Limb (tissue), 2 donors: Measurements from ENCODE around the gene AKR1B15.
A peak's percentile ranks its signal among the peaks of the same experiment; 100 is the strongest.
"Not testable (repeated sequence)": the region's sequence is repeated elsewhere in the genome, so short reads cannot be mapped to it uniquely, and the experiment has no call there.

Experiments
- DNase-seq, 2 donors: peaks; one replicate each; pipeline ENCODE4 v3.0.0-alpha.2; 2016; ENCODE audit errors: extremely low spot score in 2 of 2

The AKR1B15 gene

DNA sequence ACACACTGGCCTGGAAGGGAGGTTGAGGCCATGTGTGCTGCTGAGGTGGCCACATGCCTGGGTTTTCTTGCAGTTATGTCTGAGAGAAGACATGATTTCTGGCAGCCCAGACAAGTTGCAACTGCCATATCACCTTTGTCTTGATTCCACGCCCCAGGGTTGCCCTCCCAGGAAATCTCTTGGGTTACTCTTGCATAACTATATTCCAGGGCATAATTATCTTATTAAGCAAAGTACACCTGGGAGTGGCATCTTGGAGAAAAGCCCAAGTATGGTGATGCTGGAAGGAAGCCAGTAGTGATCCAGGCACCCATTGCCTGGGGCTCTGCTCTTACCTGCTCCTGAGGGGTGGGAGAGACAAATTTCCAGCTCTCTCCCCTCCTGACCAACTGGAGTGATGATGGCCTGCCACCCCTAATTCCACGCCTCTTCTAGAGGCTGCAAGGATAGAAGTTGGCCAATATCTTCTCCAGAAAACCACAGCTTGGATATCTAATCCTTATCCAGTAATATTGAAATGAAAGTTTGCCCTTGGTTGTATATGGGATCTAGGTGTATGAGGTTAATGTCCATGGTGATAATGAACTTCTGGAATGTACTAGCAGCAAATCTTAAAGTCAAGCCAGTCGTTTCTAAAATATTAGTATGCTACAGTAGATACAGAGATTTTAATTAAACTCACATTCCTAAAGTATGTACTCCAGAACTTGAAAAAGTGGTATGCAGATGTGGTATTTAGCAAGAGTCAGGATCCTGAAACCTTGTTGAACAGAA, 16.5 kb upstream of the AKR1B15 start:
- DNase-seq, result no peak

DNA sequence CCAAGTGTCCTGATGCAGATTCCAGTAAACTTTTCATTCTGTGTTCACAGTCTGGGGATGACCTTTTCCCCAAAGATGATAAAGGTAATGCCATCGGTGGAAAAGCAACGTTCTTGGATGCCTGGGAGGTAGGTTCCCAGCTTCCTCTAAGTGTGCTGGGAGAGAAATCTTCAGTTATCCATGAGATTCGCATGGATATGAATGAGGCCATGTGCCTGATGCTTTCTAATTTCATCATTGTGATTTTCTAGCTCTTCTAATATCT, 16.0 kb upstream of the AKR1B15 start:
- no peak for DNase-seq

DNA sequence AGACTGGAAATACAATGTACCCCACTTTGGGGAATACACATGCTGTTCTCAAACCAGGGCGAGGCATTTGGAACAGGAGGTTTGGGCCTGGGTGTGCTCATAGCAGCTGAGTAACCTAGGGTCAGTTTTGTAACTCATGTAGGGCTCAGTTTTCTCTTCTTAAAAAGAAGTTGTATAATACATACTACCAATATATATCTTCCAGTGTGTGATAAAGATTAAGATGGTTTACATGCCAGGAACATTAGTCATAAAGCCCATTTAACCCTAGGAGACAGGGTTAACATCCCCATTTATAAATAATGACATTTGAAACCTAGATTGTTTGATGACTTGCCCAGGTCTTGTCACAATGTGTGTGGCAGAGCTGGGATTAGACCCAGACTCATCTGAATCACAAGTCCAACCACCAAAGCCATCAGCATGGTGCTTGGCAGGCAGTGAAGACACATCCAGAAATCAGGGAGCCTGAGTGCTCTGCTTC, 15.6 kb upstream of the AKR1B15 start:
- DNase-seq, result no peak

DNA sequence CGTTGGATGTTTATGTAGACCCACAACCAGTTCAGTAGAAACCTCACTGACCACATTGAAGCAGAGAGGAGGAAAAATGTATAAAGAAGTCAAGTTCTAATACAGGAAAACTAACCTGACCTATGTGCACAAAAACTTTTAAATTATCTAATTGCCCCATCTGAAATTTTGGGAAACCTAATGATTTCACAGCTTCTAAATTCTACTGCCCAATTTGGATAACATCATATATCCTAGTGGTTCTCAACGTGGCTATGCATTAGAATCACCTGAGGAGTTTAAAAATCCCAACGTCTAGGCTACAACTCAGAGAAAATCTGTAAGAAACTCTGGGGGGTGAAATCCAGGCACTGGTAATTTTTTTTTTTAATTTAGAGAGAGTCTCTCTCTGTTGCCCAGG, 14.3 kb upstream of the AKR1B15 start:
- no peak for DNase-seq

DNA sequence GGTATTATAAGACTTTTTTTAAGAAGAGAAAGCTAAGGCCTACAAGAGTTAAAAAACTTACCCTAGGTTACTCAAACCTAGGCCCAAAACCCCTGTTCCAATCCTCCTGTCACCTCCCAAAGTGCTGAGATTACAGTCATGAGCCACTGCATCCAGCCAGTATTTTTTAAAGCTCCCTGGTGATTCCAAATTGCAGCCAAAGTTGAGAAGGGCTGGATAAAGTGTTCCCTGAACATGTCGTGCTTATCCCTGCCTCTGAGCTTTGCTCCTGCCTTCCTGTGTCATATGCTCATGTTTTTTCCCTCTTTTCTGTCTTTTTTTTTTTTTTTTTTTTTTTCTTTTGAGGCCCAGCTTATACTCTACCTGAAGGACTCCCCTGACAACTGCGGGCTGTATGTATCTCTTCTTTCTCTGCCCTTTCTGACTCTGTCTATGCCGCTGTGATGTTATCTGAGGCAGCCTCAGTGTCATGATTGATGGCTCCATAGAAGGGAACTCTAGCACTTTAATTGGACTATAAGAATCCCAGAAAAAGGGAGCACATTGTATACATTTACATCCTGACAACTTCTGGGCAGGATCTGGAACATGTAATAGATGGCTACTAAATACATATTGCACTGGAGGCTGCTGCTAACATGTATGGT, 13.5 kb upstream of the AKR1B15 start:
- DNase-seq, result no peak

DNA sequence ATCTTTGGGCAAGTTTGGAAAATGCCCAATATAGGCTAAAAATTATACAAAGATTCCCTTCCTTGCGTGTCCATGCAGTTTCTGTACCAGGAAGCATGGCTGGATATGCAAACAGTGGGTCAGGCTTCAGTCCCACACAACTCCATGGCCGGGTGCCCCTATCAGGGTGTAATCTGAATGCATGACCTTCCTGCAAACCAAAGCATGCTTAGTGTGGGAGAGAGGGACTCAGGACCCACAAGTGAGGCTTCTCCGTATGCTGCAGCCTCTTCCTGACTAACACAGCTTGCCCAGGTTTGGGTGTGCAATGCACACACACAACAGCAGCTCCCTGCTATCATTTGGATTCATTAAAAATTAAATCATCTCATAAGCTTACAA, 13.0 kb upstream of the AKR1B15 start:
- no peak for DNase-seq

DNA sequence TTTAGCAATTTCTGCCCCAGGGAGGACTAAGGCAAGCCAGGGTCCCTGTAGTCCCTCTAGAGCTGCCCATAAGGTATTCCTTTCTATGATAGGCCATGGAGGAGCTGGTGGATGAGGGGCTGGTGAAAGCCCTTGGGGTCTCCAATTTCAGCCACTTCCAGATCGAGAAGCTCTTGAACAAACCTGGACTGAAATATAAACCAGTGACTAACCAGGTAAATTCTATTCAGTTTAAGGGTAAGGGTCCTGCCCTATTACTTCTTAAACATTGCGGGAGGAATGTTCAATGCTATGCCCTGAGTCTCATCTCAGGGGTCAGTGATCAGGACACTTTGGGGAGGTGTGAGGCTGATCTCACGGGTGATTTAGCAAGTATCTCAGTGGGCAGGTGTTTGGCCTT, 12.4 kb upstream of the AKR1B15 start:
- DNase-seq, result not testable (repeated sequence)

DNA sequence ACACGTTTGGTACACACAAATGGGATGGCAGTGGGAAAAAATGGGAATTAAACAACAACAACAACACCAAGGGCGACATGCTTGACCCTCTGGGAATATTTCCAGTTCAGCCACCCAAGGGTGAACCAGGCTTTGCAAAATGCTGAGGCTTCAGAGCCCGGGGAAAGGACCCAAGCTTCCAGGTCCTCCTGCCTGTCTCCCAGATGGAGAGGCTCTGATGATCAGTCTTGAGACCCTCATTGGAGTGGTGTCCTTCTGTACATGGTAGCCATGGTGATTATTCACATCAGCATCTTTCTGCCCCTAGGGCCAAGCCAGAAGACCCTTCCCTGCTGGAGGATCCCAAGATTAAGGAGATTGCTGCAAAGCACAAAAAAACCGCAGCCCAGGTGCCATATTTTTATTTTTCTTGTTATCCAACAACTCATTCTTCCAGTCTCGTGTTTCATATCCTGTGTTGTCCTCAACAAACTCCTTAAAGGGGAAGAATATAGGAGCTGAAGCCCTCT, 11.6 kb upstream of the AKR1B15 start:
- DNase-seq, result not testable (repeated sequence)

DNA sequence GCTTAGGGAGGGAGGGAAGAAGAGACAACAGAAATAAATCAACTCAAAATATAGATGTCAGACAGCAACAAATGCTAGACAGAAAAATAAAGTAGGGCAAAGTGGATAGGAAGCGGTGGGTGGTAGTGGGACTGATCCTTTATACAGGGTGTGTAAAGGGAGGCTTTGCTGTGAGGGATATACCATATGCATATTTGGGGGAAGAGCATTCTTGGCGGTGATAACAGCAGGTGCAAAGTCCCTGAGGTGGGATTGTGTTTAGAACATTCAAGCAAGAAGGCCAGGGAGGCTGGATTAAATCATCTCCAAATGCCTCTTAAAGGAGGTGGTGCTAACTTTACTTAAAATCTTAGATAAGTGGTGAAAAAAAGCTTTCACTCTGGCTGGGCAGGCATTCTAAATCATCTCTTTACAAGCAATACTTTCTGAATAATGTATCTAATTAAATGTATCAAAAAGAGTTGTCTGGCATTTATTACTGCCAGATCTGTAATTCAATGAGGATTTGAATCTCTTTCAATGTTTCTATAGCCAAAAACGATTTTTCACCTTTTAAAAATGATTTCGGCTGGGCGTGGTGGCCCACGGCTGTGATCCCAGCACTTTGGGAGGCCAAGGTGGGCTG, 9.4 kb upstream of the AKR1B15 start:
- DNase-seq, result no peak

DNA sequence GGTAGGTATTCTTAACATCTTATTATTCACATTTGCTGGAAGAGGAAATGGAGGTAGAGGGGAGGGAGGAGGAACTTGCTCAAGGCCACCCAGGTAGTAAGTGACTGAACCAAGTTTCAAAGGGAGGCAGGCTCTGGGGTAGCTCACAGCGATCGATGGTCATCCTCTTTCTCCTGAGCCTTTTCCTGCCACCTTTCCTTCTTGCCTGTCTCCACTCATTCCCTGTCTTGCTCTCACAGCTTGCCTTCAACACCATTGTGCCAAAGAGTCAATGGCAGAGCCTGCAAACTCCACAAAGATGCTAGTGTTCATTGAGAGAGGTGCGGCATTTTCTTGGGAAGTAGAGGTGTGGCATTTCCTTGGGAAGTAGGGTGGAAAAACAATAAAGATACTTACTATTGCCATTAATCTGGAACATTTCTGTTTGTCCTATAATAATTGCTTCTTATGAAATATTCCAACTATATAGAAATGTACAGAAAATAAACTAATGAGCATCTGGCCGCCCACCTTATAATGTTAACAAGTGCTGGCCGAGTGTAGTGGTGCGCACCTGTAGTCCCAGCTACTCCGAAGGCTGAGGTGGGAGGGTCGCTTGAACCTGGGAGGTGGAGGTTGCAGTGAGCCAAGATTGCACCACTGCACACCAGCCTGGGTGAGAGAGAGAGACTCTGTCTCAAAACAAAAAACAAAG, 7.3 kb upstream of the AKR1B15 start:
- DNase-seq, result not testable (repeated sequence)

DNA sequence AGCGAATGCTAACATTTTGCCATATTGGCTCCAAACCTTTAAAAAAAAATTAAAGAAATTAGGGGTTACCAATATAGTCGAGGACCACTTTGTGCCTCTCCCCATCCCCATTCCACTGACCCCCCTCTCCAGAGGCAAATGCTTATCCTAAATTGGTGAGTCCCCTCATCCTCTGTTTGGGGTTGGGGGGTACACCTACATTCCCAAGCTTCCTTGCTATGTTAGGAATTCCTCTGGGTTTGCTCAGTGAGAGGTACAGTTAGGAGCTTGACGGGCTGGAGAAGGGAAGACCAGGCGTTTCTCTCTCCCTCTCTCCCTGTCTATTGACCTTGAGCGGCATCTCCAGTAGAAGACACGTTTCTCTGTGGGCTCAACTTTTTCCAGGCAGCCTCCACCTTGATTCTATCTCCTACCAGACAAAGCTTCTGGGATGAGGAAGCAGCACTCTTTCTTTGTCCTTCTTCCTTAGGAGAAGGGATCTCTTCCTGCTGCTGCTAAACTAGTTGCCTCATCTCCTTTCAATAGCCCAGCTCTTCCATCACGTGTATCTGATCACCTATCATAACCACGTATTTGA, 6.6 kb upstream of the AKR1B15 start:
- DNase-seq, result no peak

DNA sequence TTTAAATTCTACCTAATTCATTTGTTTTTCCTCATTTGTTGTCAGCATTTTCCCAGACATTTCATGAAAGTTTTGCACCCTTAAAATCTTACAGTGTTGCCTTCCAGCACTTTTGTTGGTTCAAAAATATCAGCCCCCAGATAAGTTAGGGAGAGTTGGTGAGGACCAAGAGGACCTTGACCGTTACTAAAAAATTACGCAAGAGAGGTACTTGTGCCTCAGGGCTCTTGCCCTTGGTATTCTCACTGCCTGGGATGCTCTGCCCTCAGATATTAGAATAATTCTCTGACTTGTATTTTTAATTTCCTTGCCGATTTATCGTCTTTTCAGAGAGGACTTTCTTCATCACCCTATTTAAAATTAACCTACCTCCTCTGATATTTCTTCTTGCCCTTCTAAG, 3.5 kb upstream of the AKR1B15 start:
- no peak for DNase-seq

DNA sequence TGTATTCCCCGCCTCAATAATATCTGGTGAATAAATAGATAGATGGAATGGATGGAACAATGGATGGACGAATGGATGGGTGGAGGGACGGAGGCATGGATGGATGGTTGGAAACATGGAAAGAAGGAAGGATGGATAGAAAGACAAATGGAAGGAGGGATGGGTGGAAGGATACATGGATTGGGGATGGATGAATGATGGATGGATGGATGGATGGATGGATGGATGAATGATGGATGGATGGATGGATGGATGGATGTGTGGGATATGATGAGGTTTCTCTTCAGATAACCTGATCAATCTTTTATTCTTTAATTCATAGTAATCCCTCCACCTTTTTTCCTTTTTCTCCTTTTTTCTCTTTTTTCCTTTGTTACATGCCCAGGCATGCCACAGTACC, 3.0 kb upstream of the AKR1B15 start:
- no peak for DNase-seq

DNA sequence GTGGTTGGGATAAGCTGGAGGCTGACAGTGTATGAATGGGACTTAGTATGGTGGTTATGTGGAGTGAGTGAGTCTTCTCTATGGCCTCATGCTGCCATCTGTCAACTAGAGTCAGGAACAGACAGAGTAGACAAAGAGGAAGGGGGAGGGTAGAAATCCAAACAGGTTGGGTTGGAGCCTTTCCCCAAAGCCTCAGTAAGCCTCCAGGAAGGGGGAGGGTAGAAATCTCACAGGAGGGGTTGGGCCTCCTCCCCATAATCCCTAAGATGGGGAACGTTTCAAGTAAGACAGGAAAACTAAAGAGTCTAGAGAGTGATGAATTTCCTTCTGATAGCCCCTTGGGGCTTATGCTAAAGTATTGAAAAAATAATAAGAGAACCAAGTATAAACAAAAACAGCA, 2.0 kb upstream of the AKR1B15 start:
- peak in 1 of 2 donors; percentile 15 for DNase-seq

DNA sequence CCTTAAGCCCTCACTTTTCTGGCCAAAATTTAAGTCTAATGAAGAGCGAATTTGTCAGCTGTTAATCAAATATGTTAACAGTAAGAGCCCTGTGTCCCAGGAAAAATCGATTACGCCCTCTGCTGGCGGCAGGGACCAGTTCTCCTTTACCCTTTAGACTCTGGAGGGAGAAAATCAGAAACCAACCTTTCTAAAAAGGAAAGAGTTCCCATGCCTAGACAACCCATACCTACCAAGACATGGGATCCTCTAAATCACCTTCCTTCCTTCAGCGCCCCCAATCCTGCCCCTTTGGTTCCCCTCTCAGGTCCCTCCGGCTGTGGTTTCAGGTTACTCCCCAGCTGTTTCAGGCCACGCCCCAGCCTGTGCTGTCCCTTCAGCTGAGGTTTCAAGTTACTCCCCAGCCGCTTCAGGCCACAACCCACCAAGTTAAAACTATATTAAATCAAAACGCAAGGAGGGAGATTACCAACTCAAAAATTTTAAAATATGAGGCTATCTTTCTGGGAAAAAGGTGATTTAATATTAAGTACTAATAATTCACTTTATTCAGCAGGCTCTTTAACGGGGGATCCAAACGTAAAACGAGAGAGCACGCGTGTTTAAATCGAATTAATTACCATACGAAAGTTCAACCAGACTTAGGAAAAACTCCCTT, 1.4 kb upstream of the AKR1B15 start:
- DNase-seq, result peak; percentile 73 to 82

DNA sequence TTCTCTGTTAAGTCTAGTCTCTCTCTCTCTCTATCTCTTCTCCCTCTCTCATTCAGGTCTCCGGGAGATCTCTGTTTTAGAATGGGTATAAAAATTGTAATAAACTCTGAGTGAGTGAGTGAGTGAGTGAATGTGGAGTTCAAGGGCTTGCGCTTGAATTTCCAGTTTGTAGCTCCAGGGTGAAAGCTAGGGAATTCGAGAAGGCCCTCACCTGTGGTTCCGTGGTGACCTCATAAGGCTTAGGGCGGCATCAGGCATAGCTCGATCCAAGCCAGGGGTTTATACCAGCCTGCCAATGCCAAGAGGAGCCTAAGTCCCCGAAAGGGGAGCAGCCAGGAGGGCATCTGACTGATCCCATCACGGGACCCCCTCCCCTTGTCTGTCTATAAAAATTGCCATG, 456 bp downstream of the AKR1B15 start:
- DNase-seq, result no peak

DNA sequence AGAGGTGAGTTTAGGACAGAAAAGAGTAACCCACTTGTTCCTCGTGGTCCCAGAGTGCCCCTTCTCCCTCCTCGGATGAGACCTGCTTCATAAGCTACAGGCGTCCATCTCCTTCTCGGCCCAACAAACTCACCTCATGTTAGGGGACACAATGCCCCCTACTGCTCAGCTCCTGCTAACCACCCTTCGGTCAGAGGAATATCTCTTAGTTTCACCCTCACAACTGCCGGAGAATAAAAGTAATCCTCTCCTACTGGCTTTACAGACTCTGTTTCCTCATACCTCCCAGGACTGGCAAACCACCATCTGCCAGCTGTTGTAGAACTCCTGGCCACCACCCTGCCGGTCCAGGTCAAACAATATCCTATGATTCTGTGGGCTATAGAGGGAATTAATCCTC, 3.2 kb downstream of the AKR1B15 start:
- DNase-seq, result no peak

DNA sequence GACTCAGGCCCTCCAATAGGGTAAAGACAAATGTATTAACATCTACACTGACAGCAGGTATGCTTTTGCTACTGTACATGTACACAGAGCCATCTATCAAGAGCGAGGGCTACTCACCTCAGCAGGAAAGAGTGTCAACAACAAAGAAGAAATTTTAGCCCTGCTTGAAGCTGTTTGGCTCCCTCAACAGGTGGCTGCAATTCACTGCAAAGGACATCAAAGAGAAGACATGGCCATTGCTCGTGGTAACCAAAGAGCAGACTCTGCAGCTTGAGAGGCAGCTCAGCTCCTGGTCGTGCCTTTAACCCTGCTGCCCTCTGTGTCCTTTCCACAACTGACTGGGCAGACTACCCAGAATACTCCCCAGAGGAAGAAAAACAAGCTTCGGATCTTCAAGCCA, 5.1 kb downstream of the AKR1B15 start:
- no peak for DNase-seq

DNA sequence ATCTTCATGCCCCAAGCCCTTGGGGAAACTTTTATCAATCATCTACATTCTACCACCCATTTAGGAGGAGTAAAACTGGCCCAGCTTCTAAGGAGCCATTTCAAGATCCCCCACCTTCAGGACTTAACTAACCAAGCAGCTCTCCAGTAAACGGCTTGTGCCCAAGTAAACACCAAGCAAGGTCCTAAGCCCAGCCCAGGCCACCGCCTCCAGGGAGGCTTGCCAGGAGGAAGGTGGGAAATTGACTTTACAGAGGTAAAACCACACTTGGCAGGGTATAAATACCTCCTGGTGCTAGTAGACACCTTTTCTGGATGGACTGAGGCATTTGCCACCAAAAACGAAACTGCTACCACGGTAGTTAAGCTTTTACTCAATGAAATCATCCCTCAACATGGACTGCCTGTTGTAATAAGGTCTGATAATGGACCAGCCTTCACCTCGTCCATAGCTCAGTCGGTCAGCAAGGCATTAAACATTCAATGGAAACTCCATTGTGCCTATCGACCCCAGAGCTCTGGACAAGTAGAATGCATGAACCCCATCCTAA, 5.6 kb downstream of the AKR1B15 start:
- no peak for DNase-seq

DNA sequence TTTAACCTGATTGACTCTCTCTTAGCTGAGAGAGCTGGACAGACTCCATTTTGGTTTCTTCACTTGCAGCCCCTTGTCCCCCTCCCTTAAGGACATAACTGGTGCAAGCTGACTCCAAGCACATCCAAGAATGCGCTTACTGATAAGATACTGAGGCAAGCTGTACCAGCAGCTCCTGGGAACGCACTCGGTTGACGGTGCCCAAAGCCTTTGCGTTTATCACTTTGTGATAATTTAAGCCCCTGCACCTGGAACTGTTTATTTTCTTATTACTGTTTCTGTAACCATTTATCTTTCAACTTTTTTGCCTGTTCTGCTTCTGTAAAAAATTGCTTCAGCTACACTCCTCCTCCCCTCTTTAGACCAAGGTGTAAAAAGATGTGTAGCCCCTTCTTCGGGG, 8.5 kb downstream of the AKR1B15 start:
- no peak for DNase-seq

DNA sequence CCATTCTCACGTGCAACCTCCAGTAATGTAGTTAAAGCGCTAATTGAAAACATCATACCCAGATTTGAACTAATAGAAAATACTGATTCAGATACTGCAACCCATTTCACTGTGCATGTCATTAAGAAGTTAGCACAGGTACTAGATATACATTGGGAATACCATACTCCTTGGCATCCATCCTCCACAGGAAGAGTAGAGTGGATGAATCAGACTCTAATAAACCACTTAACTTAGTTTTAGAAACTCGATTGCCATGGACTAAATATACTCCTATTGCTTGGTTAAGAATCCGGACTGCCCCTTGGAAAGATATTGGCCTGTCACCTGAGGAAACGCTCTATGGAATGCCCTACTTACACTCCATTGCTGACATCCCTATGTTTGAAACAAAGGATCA, 9.5 kb downstream of the AKR1B15 start:
- no peak for DNase-seq
